ENCODE results near the gene HNRNPC. TPM values are rescaled to one million over a fixed set of nuclear protein-coding genes. Genes with fewer than 3 reads are reported as not detected.
"Not testable (repeated sequence)": the region's sequence is repeated elsewhere in the genome, so short reads cannot be mapped to it uniquely, and the experiment has no call there.

Gene HNRNPC
- total RNA-seq, 4 donors from 2014 or later = 356 to 544 (median 505) TPM

DNA sequence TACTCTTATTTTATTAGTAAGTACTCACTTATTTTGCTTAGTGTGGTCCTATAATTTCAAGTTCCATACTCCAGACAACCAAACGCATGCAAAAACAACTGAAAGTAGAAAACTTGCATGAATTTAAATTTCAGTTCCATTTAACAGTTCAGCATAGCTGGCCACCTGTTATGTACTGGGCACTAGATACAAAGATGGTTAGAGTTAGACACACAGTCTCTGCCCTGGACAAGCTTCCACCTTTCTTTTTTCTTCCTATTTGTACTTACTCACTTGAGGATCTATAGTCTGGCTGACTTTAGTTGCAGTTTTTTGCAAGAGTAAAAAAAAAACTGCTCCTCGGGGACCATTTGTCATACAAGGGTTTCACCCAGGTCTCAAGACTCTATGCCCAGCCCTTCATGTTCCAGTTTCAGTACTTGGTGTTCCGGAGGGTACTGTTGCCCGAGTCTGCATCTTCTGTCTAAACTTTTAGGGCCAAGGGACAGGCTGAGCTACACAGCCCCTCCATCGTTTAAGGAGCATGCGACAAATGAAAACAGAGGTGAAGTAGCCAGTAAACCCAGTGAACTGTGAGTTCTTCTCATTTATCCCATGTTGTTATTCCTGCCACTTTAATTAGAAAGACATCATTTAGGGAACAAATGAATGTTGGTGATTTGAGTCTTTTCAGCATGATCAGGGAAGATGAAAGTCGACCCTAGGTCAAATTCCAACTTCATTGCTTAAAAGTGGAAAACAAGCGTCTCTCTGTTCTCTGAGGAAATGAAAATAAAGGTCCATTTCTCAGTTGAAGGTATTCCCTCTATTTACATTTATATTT is 33.0 kb upstream of the HNRNPC start:
- Histone ChIP-seq H3K27me3 (peaks cover 42% of the 10 kb centered on the region), H3K4me1 (peaks cover 0 to 6% (median 3%) of the 10 kb centered on the region in 3 donors), H3K4me3 (no peak overlapping the region), H3K36me3 (no peaks in the 10 kb centered on the region), H3K9me3 (no peaks in the 10 kb centered on the region), H3K27ac (no peak overlapping the region)
- WGBS, 2 donors (ENCODE audit: low coverage in 1 of 2) = 60 to 72% methylated on average over 5 to 7 of the region's 8 CpGs
- TF ChIP-seq CTCF (IDR thresholded peaks at IDR 0.05) = no peak
- no peak for TF ChIP-seq POLR2AphosphoS5 (IDR thresholded peaks at IDR 0.05)
- no peak for TF ChIP-seq EP300 (IDR thresholded peaks at IDR 0.05)
- no peak for TF ChIP-seq POLR2A (IDR thresholded peaks at IDR 0.05)
- no peak for ATAC-seq

- 0 to 4% methylated on average over 16 to 20 of the region's 30 CpGs for WGBS, 2 donors (ENCODE audit: low coverage in 1 of 2)
- Histone ChIP-seq H3K4me1 (peaks cover 0 to 6% (median 3%) of the 10 kb centered on the region in 3 donors), H3K4me3 (peak overlapping the region in 1 of 2 donors; percentile 31), H3K27ac (no peak overlapping the region), H3K27me3 (peaks cover 45% of the 10 kb centered on the region), H3K9me3 (no peaks in the 10 kb centered on the region), H3K36me3 (no peaks in the 10 kb centered on the region)
- no peak for ATAC-seq
- peak in 1 of 4 experiments; percentile 25 for TF ChIP-seq CTCF (IDR thresholded peaks at IDR 0.05)
- TF ChIP-seq EP300 (IDR thresholded peaks at IDR 0.05) = no peak
These were observed 31.6 kb upstream of the HNRNPC start for GRCh38 chr14:21300892-21301291.

- no peak for TF ChIP-seq POLR2AphosphoS5 (IDR thresholded peaks at IDR 0.05)
- no peak for TF ChIP-seq EP300 (IDR thresholded peaks at IDR 0.05)
- TF ChIP-seq POLR2A (IDR thresholded peaks at IDR 0.05) = no peak
- no peak for TF ChIP-seq CTCF (IDR thresholded peaks at IDR 0.05)
- Histone ChIP-seq H3K27me3 (peaks cover 45% of the 10 kb centered on the region), H3K27ac (no peak overlapping the region), H3K9me3 (no peaks in the 10 kb centered on the region), H3K36me3 (no peaks in the 10 kb centered on the region), H3K4me3 (no peak overlapping the region), H3K4me1 (peaks cover 0 to 6% (median 3%) of the 10 kb centered on the region in 3 donors)
- ATAC-seq = no peak
- 60 to 63% methylated on average over 3 to 5 of the region's 10 CpGs for WGBS, 2 donors (ENCODE audit: low coverage in 1 of 2)
These were observed 30.4 kb upstream of the HNRNPC start for GRCh38 chr14:21299562-21300130.

DNA sequence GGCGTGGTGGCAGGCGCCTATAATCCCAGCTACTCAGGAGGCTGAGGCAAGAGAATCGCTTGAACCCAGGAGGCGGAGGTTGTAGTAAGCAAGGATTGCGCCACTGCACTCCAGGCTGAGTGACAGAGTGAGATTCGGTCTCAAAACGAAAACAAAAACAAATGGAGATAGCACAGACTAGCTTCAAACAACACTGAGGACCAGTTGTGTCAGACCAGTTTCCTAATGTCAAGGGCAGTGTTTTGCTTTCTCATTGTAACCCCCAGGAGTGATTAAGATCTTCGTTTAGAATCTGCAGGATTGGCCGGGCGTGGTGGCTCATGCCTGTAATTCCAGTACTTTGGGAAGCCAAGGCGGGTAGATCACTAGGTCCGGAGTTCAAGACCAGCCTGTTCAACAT is 29.1 kb upstream of the HNRNPC start:
- Histone ChIP-seq H3K27me3 (peaks cover 32% of the 10 kb centered on the region), H3K4me1 (peaks cover 0 to 6% (median 3%) of the 10 kb centered on the region in 3 donors), H3K36me3 (no peaks in the 10 kb centered on the region), H3K4me3 (no peak overlapping the region), H3K9me3 (no peaks in the 10 kb centered on the region), H3K27ac (no peak overlapping the region)
- no peak for TF ChIP-seq CTCF (IDR thresholded peaks at IDR 0.05)
- TF ChIP-seq POLR2AphosphoS5 (IDR thresholded peaks at IDR 0.05) = no peak
- TF ChIP-seq POLR2A (IDR thresholded peaks at IDR 0.05) = no peak
- no peak for TF ChIP-seq EP300 (IDR thresholded peaks at IDR 0.05)
- ATAC-seq = no peak
- 75 to 94% methylated on average over 3 to 5 of the region's 12 CpGs for WGBS, 2 donors (ENCODE audit: low coverage in 1 of 2)

GRCh38 chr14:21294026-21294425 is 24.8 kb upstream of the HNRNPC start:
- H3K36me3 ChIP-seq, H3K9me3 ChIP-seq, H3K27me3 ChIP-seq, H3K4me3 ChIP-seq, ATAC-seq, H3K4me1 ChIP-seq, H3K27ac ChIP-seq: not testable (repeated sequence)
- WGBS, 2 donors (ENCODE audit: low coverage in 1 of 2) = 91 to 92% methylated on average over 6 to 8 of the region's 8 CpGs

Data from gastroesophageal sphincter (tissue), 4 donors.